GM18870 (cell line): ENCODE data around the gene AMACR.
"Not testable (repeated sequence)": the region's sequence is repeated elsewhere in the genome, so short reads cannot be mapped to it uniquely, and the experiment has no call there.

Experiments used
- ATAC-seq: cut with Tn5 transposase; IDR thresholded peaks from one replicate; pipeline ENCODE4 v1.9.1; 2021; ENCODE audit warnings: moderate library complexity; ENCODE audit not compliant: unreplicated experiment

Gene AMACR

DNA sequence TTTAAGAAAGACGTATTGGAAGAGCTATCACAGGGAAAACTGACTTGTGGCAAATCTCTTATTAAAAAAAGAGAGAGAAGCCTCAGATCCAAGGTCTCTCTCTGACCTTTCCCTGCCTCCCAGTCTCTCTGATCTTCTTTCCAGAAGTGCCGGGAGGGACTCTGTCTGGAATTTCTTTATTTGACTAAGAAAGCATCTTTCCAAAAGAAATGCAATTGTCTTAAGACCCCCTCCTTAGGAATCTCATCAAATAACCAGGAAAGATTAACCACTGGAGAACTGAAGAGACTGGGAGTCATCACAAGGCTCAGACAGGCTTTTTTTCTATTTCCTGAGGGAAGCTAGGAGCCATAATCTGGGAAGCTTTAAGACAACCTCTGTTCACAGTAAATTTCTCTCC is 30.5 kb upstream of the AMACR start:
- ATAC-seq = no peak

DNA sequence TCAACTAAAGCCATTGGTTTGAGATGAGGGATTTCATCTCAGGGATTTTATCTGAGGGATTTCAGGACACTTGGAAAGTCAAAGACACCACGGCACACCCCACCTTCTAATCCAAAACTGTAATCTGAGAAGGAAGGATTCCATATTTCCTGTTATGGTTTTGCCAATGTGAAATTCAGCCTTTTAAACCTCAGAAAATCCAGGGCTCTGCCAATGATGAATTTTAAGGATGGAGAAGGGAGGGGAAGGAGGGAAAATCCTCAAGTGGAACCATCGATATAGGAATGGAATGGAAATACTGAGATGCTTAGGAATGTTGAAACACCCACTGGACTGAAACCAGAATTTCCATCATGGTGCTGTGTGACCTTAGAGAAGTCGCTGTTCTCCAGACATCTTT is 29.9 kb upstream of the AMACR start:
- ATAC-seq = no peak

DNA sequence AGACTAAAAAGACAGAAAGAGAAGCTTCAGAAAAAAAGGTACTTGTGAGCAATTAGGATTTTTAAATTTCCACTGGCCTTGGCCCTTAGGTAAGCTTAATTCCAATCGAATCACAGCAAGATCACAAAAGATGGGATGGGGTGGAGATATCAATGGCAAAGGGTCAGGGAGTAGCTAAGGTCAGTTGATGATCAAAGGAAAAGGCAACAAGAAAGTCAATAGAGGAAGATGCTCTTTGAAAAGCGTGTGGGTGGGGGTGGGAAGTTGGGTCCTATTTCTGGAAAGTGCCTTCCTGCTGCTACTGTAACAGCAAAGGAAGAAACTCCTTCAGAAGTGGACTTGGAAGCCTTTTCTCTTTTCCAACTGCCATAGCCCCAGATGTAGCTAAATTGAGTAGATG is 27.9 kb upstream of the AMACR start:
- no peak for ATAC-seq

DNA sequence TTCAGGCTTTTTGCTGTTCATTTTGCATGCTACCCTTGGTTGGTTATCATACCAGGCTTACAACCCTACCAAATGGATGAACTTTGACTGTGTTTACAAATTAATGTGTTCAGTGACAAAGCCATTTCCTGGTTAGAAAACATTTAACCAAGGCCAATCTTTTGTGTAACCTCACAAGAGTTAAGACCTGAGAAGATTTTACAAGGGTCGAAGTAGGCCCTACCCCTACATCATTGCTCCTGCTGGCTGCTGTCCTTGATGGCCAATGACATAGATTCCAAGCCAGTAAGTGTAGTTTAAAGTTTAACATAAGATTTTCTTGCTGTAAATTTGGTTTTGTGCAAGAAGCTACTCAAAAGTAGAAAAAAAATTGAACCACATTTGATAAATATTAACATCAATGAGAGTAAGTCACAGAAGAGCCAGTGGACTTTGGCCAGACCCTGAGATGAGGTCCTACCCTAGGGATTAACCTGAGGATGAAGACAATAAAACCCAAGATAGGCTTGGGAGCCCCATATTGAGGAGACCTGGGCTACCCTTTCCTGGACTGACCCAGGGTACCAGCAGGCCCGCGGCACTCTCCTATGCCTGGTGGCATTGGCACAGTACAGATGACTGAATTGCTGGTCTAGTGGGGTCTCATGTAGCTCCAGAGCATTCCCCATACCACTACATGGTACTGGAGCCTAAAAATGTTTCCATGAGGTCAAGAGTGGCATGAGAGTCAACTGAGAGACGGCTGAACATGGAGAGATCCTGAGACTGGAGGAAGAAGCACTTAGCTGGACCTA is 26.9 kb upstream of the AMACR start:
- ATAC-seq = peak; percentile 83

DNA sequence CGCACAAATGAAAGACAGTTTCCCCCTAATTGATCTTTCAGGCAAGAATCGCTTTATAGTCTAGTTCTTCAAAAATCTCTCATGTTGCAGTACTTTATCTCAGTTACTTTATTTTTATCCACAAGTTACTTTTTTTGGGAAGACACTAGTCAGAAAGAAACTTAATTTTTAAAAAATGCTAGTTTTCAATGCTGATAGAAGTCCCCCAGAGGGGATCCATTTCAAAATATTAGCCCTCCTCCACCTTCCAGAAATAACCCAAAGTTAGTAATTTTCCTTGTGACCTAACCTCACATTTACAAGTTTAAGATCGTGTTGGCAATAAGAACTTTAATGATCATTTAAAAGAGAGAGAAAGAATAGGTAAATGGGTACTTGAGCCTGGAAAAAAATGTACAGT is 24.1 kb upstream of the AMACR start:
- no peak for ATAC-seq

DNA sequence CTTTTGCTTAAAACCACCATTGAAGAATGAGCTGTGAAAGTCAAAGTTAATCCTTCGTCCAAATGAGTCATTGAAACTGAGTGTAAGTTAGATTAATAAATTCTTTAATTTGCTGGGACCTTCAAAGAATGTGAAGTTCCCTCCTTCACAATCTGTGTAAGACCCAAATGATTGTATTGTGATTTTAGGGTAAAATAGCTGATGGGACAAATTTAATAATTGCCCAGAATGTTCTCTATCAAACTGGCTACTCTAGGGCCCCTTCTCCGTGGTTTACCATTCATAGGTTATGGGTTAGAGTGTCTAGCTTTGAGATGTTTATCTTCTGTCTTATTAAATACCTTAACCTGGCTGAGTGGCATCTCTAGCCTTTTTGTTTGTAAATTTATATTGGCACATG is 23.3 kb upstream of the AMACR start:
- ATAC-seq = no peak

DNA sequence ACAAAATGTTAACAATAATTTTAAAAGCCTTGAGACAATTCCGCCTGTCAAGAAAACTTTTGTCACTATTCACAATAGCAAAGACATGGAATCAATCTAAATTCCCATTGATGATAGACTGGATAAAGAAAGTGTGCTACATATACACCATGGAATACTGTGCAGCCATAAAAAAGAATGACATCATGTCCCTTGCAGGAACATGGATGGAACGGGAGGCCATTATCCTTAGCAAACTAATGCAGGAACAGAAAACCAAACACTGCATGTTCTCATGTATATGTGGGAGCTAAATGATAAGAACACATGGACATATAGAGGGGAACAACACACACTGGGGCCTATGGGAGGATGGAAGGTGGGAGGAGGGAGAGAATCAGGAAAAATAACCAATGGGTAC is 22.7 kb upstream of the AMACR start:
- ATAC-seq = not testable (repeated sequence)

DNA sequence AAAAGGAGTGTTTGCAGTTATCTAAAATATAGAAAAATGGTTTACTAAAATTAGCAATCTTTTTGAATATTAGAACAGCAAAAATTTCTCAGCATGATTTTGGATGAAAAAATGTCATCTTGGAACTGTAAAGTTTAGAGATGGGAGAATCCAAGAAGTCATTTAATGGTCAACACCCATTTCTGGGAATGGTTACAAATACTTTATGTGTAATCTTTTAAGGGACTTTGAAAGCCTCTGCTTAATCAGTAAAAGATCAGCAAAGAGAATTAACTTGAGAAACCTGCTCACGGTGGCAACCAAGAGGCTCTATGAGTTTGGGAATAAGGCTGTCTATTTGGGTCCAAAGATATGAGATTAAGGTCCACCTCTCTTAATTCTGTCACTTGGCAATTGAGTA is 22.2 kb upstream of the AMACR start:
- no peak for ATAC-seq

DNA sequence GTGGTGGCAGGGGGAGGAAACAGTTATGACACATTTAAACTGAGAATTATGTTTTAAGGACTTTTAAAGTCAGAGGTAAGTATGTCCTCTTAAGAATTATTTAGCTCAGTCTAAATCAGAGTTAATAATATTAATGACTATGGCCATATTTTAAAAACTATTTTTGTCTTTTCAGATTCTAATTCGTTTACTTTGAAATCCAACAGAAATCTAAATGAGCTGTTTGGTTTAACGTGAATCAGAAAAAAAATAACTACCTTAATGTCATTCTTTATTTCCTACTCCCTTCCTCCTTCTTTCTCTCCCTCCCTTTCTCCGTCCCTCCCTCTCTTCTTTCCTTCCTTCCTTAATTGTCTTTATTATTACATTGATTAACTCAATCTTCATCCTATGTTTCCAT is 20.5 kb upstream of the AMACR start:
- ATAC-seq = no peak

DNA sequence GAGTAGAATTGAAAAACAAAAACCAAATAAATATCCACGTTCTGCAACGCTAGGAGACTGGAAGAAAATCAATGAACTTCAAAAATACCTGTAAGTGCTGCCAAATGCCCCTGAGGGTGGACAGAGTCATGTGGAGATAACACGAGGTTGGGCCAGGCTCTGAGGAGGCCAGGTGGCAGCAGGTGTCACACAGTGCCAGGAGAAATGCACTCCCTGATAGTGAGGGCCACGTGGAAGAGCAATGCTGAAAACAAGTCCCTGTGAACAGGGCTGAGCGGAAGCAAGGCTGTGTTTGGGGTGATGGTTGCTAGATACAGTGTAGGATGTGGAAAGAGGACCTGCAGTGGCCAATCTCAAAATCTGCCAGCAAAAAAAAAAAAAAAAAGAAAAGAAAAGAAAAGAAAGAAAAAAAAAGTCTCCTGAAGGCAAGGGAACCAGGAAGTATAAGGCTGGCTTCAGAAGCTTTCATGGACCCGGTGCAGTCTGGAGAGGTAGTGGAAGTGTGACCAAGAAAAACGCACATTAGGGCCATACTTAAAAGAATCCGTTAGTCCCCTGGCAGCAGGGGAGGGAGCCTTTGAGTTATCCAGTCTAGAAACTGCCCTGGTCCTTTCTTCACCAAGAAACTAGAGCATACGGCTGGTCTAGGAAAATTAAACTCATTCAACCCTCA is 18.4 kb upstream of the AMACR start:
- no peak for ATAC-seq

DNA sequence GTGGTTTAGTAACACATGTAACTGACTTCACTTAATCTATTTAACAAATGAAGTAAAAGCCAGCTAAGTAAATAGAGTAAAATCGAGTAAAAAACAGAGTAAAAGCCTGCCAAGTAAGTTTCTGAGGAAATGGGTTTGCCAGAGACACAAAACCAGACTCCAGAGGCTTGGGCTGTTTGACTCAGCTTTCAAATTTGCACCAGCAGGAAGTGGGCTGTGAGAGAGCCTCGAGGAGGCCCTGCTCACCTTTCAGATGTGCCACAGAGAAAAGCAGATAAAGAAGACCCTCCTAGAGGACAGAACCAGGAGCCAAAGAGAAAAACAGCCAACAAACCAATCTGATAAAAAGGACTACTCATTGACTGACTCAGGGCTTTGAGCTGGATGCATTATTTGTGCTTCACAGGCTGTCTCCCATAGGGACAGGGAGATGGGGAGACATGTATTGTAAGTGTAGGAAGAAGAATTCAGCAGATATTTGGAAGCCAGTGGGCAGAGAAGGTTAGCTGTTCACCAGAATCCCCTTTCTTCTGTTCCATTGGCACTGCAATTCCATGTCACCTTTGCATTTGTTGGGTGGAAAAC is 14.4 kb upstream of the AMACR start:
- peak; percentile 92 for ATAC-seq

DNA sequence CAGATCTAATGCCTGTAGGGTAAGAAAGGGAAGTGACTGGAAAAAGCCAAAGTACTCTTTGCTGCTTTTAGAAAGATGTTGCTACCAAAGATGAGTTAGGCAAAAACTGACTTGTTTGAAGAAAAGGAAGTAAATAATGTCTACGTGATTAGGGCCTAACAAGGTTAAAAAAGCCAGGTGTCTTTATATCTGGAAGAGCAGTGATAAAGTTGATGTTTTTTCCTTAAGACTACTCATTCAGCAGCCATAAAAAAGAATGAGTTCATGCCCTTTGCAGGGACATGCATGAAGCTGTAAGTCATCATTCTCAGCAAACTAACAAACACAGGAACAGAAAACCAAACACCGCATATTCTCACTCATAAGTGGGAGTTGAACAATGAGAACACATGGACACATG is 13.5 kb upstream of the AMACR start:
- ATAC-seq = no peak

DNA sequence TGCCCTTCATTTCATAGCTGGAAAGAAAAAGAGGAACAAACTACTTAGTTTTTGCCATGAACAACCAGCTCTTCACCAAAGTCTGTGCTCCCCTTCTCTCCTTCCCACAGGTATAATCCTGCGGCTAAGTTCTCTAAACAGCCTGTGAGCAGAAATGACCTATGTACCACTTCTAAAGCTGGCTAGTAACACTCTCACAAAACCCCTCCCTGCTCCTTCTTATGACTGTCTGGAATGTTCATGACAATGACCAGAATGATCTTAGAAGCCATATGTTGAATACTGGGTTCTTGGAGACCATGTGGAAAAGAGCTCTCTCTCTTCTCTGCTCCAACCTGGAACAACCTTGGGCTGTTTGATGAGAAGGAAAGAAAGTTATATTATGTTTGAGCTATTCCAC is 12.9 kb upstream of the AMACR start:
- ATAC-seq = no peak

DNA sequence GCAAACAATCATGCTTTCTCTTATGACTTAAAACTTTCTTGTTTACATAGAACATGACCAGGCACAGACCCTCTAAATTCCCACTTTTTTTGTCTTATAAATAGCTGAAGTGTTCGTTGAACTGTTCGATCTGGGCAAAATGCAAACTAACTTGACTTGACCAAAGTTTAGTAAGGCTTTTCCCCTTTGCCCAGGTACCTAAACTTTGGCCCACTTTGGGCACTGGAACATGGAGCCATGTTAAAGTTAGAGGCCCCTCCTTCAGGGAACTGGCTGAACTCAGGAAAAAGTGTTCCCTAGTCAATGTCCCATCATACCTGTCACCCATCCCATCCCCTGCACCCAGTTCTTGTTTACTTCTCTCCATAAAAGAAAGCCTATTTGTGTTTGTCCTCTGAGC is 9.4 kb upstream of the AMACR start:
- ATAC-seq = no peak

DNA sequence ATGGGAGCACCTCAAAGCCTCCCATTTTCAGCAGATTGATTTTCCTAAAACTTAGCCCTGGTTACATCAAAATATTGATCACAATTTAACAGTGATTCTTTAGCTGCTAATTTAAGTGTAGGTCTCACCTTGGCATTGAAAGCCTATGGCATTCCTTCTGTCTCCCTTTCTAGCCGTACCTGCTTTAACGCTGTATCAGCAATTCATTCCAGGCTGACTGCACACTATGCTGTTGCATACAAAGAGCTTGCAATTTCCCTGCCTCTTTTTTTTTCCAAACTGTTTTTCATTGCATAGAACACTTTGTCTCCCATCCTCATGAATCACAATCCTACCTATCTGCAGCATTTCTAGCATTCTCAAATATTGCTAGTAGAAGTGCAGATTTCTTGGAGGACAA is 8.9 kb upstream of the AMACR start:
- no peak for ATAC-seq

DNA sequence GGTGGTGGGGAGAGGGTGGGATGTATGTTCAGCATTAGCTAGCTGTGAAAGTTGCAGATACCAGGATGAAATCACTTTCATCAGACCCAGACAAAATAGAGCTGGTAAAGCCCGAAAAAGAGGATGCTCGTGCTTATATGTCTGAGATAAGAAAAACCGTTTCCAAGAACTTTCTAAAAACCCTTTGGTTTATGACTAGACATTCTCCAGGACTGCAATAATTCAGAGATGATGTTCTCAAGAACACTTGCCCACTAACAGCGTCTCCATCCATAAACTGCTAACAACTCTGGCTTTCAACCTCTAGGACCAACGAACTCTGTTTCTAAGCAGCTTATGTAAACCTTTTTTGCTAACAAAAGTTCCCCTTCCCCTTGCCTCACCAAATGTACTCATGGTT is 8.4 kb upstream of the AMACR start:
- no peak for ATAC-seq

DNA sequence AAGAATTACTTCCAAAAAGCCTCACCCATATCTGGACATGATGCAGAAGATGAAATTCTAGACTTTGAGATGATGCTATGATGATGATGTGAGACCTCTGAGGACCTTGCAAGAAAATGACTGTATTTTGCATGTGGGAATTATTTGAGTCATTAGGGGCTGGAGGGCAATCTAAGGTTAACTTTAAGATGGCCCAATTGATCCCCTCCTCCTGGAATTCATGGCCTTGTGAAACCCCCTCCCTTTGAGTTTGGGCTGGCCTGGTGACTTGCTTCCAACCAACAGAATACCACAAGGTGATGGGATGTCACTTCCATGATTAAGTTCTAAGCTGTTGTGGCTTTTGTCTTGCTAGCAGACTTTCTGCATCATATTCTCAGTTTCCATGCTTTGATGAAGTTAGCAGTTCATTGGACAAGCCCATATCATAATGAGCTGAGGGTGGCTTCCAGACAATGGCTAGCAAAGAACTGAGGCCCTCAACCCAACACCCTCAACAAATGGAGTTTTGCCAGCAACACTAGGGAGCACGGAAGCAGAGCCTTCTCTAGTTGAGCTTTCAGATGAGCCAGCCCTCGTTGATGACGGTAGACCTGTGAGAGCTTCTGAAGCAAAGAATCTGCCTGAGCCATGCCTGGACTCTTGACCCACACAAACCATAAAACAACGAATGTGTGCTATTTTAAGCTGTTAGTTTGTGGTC is 7.4 kb upstream of the AMACR start:
- no peak for ATAC-seq

DNA sequence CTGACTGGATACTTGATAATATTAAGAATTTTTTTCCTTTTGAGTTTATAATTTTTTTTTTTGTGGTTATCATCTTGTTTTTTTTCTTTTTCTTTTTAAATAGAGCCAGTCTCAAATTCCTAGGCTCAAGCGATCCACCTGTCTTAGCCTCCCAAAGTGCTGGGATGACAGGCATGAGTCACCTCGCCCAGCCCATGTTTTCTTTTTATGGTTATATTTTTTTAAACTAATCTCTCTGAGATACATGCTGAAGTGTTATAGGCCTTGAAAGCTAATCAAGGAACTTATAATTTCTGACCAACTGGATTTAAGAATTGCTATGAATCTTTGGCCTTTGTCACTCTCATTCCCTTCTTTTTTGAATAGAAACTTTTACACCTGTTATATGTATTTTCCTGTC is 6.8 kb upstream of the AMACR start:
- no peak for ATAC-seq

DNA sequence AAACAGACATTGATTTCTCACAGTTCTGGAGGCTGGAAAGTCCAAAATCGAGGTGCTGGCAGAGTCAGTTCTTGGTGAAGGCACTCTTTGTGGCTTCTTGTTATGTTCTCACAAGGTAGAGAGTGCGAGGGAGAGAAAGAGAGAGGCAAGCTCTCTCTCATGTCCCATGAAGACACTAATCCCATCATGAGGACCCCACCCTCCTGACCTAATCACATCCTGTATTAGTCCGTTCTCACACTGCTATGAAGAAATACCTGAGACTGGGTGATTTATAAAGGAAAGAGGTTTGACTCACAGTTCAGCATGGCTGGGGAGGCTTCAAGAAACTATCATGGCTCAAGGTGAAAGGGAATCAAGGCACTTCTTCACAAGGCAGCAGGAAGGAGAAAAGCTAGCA is 5.7 kb upstream of the AMACR start:
- ATAC-seq = no peak

DNA sequence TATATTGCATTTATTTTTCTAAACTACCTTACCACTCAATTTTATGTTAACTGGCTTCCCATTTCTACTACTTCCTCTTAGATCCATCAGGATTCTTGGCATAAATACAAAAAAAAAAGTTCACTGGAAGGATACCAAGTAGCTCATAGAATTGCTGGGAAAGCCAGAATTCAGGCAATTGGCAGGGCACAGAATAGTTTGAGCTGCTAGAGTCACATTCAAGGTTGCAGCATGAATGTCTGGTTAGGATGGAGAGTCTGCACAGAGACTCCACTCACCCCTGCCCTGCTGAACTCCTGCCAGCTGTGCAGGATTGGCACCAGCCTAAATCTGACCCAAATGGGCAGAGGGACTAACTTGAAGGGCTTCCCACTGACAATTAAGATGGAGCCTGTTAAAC is 4.9 kb upstream of the AMACR start:
- no peak for ATAC-seq

DNA sequence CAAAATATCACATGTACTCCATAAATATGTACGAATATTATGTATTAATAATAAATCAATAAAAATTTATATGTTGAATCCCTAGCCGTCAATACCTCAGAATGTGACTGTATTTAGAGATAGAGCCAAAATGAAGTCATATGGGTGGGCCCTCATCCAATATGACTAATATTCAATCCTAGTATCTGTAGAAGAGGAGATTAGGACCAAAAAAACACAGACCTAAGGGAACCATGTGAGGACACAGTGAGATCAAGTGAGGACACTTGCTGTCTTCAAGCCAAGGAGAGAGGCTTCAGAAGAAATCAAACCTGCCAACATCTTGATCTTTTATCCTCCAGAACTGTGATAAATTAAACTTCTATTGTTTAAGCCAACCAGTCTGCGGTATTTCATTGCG is 3.7 kb upstream of the AMACR start:
- ATAC-seq = no peak

DNA sequence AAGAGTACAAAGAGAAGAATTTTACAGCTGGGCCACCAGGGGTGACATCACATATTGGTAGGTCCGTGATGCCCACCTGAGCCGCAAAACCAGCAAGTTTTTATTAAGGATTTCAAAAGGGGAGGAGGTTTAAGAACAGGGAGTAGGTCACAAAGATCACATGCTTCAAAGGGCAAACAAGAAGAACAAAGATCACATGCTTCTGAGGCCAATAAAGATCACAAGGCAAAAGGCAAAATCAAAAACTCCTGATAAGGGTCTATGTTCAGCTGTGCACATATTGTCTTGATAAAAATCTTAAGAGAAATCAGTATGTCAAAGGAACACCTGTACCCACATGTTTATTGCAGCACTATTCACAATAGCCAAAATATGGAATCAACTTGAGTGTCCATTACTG is 2.3 kb upstream of the AMACR start:
- ATAC-seq = not testable (repeated sequence)
